GM19397 (cell line): ENCODE measurements around the gene RNLS.

Experiments used
- ATAC-seq: cut with Tn5 transposase; IDR thresholded peaks from one replicate; pipeline ENCODE4 v1.9.1; 2021; ENCODE audit warnings: mild to moderate bottlenecking, moderate library complexity; ENCODE audit not compliant: unreplicated experiment

RNLS gene

DNA sequence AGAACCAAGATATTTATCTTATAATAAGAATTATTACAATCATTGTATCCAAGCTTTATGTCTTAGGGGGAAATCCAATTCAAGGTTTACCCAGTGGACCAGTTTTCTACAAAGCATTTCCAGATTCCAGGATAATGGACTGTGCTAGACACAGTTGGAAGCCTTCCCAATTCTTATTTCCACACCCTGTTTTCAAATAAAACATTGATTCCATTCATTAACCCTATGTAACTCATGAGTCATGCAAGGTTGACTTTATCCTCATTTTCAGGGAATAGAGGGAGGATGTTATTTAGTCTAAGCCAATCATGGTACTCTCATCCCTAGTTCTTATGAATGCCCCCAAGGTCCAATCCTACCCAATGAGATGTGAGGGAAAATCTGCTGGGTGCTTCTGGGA is 145.7 kb downstream of the RNLS start:
- no peak for ATAC-seq

DNA sequence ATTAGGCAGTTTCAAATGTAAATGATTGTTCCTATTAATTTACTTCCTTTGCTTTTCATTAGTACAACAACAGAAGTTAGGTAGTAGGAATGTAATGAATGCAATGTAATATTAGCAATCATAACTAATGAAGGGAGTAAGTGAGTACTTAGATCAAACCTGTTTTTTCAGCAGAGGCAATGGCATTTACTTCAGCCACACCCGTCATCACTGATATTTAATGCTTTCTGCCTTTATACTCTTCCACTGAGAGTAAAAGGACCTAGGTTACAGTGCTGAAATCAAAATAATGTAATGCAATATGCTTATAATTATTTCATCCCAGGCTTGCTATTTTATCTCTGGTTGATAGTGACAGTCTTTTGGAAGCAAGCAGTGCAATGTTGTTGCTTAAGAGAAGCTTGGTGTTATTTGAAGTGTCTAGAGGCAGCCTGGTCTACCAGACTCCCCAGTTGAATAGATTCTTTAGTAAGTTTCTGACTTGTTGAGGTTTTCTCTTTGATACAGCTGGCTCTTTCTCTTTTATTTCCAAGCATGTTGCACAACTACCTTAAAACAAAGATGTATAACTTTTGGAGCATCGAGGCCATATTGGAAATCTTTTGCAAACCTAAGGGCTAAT is 149.4 kb downstream of the RNLS start:
- ATAC-seq: no peak

DNA sequence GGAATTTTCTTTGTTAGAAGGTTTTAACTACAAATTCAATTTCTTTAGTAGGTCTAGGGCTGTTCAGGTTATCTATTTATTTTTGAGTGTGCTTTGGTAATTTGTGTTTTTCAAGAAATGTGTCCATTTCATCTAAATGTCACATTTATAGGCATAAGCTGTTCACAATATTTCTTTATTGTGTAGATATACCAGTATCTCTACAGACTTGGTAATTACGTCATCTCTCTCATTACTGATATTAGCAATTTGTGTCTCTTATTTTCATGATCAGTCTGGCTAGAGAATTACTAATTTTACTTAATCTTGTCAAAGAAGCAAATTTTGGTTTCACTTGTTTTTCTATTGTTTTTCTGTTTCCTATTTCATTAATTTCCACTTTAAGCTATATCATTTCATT is 152.0 kb downstream of the RNLS start:
- no peak for ATAC-seq

DNA sequence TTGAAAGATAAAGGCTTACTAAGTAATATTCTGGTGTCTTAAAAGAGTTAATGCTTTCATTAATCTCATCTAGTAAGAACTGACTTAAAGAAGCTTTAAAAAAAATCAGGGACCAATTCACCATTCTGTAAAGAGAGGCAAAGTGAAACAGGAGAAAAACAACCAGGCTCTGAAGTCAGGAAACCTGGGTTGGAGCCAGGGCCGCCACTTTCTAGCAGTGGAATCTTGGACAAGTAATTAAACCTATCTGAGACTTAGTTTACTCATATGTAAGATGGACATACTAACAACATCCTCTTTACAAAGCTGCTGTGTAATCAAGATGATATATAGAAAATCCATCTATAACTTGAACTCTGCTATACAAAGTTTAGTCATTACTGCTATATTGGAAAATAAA is 154.1 kb downstream of the RNLS start:
- no peak for ATAC-seq

DNA sequence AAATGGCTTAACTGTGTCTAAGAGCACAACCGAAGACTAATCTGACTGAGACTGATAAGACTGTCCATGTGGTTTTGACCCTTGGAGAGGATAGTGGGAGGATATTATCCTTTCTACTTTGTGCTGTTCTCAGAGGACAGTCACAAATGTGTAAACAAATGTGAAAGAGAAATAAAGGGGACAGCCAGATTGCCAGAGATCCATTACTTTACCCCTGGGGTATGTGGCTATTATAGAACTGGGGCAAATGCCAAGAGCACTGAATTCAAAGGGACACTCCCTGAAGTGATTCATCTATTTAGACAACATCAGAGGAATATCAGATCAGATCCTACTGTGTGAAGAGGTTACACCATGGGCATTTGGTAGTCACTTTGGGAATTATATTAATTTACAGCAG is 154.7 kb downstream of the RNLS start:
- no peak for ATAC-seq

DNA sequence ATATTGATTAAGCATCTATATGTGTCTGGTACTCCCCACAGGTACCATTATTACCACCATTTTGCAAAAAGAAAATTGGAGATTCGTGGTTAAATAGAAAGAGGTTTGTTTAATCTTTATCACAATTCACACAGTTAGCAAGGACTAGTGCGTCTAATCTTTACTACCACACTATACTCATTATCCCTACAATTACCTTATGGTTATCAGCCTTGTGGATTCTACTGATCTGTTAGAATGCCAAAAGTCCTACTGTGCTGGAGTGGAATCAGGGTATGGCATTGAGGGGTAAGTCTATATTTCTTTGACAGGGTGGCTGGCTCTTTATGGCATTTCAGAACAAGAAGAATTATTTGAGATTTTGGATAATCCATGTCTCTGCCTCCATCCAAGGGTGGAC is 156.1 kb downstream of the RNLS start:
- ATAC-seq: no peak

DNA sequence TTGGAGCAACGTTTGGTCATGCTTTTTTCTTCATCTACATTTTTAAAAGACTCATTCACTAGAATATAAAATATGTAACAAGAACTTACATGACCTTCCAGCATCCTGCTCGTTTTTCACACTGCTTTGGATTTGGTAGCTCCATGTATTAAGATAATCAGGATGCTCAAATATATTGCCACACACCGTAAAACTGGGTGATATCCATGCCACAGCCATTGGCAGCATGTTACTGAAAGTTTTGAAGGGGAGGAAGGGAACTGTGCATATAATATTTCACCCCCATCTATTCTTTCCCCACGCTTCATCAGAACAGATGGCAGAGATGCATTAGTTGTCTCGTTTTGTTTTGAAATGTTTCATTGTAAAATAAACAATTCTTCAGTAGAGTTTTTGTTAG is 158.2 kb downstream of the RNLS start:
- ATAC-seq: no peak

DNA sequence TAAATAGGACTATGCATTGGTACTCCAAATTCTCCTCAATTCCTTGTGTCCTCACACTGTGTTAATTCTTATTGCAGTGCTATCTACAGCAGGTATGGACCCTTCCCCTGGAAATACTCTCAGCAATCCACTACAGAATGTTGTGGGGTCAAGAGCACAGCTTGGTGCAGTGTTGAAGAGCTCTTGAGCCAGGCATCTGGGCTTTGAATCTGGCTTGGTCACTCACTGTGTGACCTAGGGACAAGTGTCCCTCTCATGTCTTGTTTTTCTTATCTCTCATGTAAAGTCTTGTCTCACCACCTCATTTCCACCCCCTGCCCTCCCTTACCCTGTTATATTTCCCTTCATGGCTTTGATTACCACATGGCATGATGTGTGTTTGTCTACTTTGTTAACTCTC is 159.4 kb downstream of the RNLS start:
- no peak for ATAC-seq

DNA sequence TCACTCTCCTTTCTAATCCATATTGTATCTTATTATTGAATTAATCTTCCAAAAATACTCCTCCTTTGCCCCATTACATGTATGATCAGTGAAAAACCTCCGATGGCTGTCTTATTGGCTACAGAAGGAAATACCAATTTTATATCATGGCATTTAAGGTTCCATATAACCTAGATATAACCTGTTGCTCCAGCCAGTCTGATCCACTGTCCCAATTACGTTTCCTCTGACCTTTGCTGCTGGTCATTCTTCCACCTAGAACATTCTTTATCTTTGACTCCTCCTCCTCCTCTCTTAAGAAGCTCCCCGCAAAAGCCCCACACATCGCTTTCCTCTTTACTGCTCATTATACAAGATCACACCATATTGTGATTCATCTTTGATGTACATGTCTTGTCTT is 161.5 kb downstream of the RNLS start:
- no peak for ATAC-seq

DNA sequence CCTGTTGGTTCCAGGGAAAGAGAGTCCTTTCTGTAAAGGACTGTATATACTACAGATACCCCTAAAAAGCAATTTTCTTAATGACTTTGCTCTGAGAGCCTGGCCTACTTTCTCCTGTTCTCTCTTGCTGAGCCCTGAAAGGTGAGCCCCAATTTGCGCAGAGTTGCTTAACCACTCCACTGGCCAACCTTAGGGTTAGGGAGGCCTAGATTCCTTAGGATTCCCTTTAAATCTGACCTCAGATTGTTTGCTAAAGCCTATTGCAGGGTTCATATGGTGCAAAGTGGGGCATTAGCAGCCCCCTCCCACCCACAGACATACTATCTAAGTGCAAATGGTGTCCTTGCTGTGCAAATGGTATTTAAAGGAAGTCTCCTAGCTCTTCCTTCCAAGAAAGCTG is 164.2 kb downstream of the RNLS start:
- ATAC-seq: no peak

DNA sequence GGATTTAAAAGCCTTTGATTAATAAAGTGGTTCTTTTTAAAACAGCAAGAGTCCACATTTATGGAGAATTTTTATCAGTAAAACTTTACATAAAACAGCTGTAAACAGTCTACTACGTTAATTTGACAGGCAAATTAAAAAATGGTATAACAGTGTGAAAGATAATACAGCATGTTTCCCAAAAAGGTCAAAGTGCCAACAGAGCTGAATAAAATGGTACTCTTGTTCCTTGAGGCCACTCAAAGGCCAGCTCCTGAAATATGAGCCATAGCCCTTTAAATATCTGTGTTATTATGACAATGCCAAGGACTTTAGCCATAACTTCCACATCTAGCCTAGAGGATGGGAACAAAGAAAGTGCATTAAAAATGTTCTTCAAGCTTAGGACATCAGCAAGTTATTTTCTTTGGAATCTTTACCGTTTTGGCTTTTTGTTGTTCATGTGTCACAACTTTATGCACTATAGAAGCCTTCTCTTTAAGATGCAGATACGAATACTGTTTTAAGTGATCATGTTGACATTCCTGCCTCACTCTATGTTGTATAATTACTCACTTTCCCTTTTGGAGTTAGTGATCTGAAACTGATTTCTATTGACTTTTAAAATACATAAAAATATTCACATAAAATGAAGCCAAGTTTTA is 165.6 kb downstream of the RNLS start:
- ATAC-seq: no peak

DNA sequence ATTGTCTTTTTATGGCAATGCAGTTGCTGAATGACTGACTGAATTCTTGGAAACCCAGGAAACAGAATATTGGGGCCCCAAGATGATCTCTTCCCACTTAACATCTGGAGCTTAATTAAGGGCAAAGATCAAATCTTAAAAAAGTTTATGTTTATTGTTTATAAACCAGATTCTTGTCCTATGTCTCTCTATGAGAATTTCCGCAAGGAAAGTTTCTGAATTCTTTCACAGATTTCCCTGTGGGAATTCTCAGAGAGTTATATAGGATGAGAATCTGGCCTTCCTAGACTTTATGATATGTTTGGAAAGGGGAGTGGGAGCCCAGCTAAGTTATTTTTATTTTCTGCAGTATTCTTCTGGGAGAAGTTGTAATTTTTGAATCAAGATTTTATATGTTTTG is 166.3 kb downstream of the RNLS start:
- no peak for ATAC-seq

DNA sequence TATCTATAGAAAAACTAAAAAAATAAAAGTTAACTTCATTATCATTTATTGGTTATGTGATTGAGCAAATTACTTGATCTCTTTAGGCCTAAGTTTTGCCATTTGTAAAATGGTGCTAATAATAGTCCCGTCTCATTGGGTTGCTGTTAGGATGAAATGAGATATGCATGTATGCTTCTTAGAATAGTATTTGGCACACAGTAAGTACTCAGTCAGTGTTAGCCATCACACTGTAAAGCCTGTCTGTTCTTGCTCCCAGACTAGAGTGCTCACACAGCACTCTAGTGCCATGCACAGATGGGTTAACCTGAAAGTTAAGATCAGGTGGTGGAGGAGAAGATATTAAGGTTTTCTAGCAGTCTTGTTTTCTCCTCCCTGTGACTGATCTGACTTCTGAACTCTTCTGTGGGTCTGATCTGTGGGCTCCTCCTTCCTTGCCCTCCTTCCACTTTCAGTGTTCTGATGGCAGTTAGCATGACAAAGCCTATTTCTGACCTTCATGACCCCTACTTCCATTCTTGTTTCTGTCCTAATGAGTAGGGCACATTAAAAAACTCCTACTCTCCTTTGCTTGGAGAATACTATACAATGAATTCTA is 167.5 kb downstream of the RNLS start:
- ATAC-seq: no peak

DNA sequence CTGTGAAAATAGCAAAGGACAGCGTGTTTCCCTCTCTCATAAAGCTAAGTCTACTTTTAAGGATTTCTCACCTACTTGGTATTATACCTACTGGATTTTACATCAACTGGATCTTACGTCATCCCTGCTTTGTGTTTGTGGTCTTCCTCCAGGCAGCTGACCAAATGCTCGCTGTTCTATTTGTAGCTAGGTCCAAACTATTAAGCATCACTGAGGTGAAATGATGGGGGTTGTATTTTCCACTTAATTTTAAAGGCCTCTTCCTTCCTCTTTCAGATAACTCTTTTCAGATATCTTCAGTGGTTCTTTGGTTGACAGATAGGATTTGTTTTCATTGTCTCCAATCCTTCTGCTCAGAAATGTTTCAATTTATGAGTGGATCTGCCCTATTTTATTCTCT is 169.7 kb downstream of the RNLS start:
- ATAC-seq: no peak

DNA sequence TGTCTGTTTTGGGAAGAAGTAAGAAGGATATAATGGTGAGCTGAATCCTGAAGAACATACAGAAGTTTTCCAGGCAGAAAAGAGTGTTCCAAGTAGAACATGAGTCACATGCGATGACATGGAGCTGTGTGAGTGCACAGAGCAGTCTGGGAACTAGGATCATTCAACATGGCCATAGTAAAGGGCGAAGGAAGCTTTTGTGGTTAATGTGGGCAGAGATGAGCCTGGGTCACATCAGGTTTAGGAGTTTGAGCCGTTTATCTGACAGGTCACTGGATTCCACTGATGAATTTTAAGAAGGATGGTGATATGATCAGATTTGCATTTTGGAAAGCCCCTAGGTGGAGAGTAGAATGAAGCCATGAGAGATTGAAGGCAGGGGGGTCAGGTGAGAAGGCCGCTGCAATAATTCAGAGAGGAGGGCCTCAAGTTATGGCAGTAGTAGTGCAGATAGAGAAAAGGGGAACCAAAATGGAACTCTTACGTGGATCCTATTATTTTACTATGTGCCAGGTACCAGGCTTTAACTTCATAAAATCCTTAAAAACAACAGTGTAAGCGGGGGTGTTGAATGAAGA is 171.3 kb downstream of the RNLS start:
- no peak for ATAC-seq

DNA sequence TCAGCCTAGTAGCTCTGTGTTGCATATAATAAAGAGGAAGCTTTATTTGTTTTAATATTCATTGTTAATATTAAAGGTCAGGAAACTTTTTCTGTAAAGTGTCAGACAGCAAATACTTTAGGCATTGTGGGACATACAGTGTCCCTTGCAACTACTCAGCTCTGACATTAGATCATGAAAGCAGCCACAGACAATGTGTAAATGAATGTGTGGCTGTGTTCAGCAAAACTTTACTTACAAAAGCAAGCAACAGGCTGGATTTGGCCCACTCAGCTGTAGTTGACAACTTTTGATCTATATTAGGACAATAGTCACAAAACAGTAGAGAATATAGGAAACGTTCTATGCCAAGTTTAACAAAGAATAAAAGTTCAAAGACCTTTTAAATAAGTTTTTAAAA is 173.3 kb downstream of the RNLS start:
- no peak for ATAC-seq

DNA sequence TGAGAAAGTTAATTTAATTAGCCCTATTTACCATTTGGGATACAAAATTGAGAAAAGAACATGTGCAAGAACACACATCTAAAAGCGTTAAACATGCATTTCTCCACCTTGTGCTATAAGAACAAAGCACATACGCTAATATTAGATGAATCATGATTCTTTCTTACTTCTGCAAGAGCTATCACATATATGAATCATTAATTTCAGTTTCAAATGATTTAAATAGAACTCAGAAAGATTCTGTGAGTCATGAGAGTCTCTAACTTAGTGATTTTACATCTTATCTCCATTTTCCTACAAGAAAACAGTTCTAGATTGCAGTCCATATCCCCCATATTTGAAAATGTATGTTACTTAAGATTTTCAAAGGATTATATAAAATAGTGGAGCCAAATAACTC is 173.9 kb downstream of the RNLS start:
- ATAC-seq: no peak

DNA sequence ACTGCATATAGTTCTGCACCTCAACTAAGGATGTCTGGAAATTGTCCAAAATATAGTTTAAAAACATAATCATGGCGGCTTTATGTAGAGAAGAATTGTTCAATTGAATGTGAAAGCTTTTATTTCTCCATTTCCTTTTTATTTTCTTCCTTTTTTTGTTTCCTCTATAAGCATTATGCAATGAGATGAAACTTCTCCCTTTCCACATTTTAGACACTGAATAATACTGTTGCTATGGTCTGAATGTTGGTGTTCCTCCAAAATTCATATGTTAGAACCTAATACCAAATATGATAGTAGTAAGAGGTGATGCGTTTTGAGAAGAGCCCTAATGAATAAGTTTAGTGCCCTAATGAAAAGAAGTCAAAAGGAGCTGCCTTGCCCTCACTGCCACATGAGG is 175.0 kb downstream of the RNLS start:
- no peak for ATAC-seq

DNA sequence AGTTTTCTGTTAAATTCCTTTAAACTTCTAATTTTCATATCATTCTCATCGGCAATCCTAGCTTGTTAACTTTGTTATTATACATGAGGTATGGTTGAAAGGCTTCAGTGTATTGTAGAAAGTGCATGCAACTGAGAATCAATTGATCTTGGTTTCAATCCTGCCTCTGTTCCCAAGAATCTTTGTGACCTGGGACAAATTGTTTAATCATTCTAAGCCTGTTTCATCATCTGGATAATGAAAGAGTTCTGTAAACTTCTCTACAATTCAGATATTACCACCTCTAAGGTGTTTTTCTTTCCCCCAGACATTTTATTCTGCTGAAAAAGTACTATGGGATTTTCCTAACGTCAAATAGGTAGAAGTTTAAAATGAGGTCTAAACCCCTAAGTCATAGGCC is 179.0 kb downstream of the RNLS start:
- ATAC-seq: no peak

DNA sequence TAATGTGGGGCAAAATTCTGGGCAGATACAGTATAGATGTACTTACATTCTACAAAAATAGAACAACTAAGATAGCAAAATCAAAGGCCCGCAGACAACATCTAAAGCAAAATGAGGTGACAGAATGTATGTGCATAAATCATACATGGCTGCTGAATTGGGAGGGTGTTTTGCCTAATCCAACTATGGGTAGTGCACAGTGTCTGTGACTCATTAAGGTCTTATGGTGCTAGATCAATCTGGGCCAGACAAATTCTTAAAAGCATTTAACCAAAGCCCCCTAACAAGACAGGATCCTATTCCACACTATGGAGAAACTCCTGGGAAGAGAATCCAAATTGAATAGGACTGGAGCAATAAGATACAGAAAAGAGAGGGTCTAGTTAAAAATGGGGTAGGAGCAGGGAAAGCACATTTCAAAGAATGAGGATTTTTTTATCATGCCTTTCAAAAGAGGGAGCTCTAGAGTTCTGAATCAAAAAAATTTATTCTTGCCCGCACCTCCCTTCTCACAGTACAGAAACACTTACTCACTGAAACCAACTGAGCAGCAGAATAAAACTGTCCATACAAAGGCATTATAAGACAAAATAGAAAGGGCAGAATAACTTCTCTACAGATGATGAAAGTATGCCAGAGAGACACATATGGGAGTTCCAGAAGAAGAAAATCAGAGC is 181.3 kb downstream of the RNLS start:
- ATAC-seq: no peak

DNA sequence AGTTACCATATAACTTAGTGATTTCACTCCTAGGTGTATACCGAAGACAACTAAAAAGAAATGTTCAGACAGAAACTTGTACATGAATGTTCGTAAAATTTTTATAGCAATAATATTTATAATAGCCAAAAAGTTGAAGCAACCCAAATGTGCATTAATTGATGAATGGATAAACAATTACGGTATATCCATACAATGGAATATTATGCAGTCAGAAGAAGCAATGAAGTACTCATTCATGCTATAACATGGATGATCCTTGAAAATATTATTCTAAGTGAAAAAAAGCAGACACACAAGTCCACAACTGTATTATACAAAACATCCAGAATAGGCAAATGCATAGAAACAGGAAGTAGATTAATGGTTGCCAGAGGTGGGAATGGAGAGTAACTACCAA is 183.9 kb downstream of the RNLS start:
- ATAC-seq: no peak

DNA sequence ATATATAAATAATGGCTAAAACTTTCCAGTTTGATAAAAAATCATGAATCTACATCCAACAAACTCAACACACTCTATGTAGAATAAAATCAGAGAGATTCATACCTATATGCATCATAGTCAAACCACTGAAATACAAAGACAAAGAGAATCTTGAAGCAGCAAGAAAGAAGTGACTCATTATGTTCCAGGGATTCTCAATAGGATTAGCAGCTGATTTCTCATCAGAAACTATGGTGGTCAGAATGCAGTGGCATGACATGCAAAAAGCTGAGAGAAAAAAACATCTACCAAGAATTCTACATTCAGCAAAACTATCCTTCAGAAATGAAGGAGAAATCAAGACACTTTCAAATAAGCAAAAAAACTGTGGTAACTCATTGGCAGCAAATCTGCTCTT is 187.4 kb downstream of the RNLS start:
- ATAC-seq: no peak
